Testis (tissue), 2 donors: ENCODE results near the gene SLC23A2.

Source experiments
- POLR2A ChIP-seq: fragments of 450-650 bp; IDR thresholded peaks from one replicate; pipeline ENCODE4 v1.6.1; 2017; ENCODE audit warnings: antibody characterized with exemption, mild to moderate bottlenecking, moderate library complexity
- TF ChIP-seq, protein P1 (sequence below), 3 experiments: fragments of 450-650 bp in 2 of 3; fragments of 200-600 bp in 1 of 3; sonication (generic) in 1 of 3; IDR thresholded peaks; one replicate each; pipeline ENCODE4 v1.5.1; 2016 to 2019; ENCODE audit warnings: antibody characterized with exemption in 3 of 3, mild to moderate bottlenecking in 2 of 3, moderate library complexity in 1 of 3

DNA sequence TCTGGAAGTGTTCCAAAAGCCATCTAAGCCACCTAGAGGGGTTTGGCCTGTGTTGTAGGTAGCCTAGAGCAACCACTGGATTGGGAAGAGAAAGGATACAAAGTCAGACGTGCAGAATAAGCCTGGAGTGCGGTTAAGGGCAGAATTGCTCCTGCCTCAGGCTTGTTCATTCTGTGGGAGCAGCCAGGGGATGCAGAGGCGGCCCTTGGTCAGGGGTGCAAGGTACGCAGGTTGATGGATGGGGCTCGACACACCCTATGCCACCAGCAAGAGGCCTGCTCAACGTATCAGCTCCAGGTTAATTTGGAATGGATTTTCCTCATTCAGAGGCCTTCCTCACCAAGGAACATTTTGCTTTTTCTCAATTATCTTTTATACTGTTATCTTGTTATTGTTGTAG is 129.8 kb downstream of the SLC23A2 start:
- TF ChIP-seq, protein P1, sequence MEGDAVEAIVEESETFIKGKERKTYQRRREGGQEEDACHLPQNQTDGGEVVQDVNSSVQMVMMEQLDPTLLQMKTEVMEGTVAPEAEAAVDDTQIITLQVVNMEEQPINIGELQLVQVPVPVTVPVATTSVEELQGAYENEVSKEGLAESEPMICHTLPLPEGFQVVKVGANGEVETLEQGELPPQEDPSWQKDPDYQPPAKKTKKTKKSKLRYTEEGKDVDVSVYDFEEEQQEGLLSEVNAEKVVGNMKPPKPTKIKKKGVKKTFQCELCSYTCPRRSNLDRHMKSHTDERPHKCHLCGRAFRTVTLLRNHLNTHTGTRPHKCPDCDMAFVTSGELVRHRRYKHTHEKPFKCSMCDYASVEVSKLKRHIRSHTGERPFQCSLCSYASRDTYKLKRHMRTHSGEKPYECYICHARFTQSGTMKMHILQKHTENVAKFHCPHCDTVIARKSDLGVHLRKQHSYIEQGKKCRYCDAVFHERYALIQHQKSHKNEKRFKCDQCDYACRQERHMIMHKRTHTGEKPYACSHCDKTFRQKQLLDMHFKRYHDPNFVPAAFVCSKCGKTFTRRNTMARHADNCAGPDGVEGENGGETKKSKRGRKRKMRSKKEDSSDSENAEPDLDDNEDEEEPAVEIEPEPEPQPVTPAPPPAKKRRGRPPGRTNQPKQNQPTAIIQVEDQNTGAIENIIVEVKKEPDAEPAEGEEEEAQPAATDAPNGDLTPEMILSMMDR (IDR thresholded peaks at IDR 0.05) = no peak
- no peak for TF ChIP-seq POLR2A
